ENCODE measurements around the gene ICE2. TPM values are rescaled to one million over a fixed set of nuclear protein-coding genes. Genes with fewer than 3 reads are reported as not detected.

ICE2 gene
- total RNA-seq, 5 donors from 2014 or later (not counting 1 experiment from before 2014, with no cell fraction given): 47.4 to 68.7 (median 52.4) TPM

GRCh38 chr15:60372227-60372626, 106.7 kb downstream of the ICE2 start:
- Mint-ChIP-seq H3K27me3 (peaks cover 0 to 3% of the 10 kb centered on the region in 2 donors), H3K9me3 (no peaks in the 10 kb centered on the region), H3K36me3 (peaks cover 45% of the 10 kb centered on the region), H3K4me3 (no peak overlapping the region), H3K27ac (no peak overlapping the region), H3K4me1 (peaks cover 0 to 29% (median 9%) of the 10 kb centered on the region in 3 donors)
- Histone ChIP-seq H3K4me1 (ENCODE audit: control insufficient read depth in 1 of 2, extremely low read depth in 1 of 2, insufficient read depth in 2 of 2, low read length in 2 of 2) (no peaks in the 10 kb centered on the region), H3K36me3 (ENCODE audit: control insufficient read depth in 2 of 2, extremely low read depth in 1 of 2, insufficient read depth in 1 of 2, low read length in 1 of 2) (peaks cover 0 to 18% of the 10 kb centered on the region in 2 donors), H3K4me3 (ENCODE audit: control insufficient read depth in 1 of 2, extremely low read depth in 1 of 2, low read length in 1 of 2) (no peak overlapping the region), H3K9me3 (no peaks in the 10 kb centered on the region), H3K27me3 (replicated peaks in 1 of 2; ENCODE audit: control insufficient read depth in 2 of 2, extremely low read depth in 1 of 2, insufficient read depth in 2 of 2, low read length in 1 of 2) (no peaks in the 10 kb centered on the region), H3K27ac (ENCODE audit: low read length) (no peak overlapping the region)
- WGBS (ENCODE audit: insufficient coverage): 100% methylated on average over 1 of the region's 4 CpGs
- no peak for DNase-seq
- ATAC-seq (replicated peaks in 1 of 4): no peak
- POLR2A ChIA-PET: interaction anchor here in 1 of 2 donors (0.6 kb wide), 3 partner anchors 67 to 1674 kb away, joined by 4 to 6 read pairs (median 4); no protein-coding TSS in a partner anchor
- CTCF ChIA-PET: interaction anchor here in 1 of 2 donors (0.6 kb wide), 1 partner anchor 147 kb away, joined by 3 read pairs; no protein-coding TSS in a partner anchor

- no peaks in the 10 kb centered on the region for H3K27me3 ChIP-seq (replicated peaks in 1 of 2; ENCODE audit: control insufficient read depth in 2 of 2, extremely low read depth in 1 of 2, insufficient read depth in 2 of 2, low read length in 1 of 2)
- H3K4me3 Mint-ChIP-seq: no peak overlapping the region
- ChIA-PET POLR2A (interaction anchor here in 1 of 2 donors (0.6 kb wide), 1 partner anchor 471 kb away, joined by 9 read pairs; no protein-coding TSS in a partner anchor), CTCF (no interaction called here)
- WGBS (ENCODE audit: insufficient coverage): 78% methylated on average over 10 of the region's 20 CpGs
- peaks cover 0 to 29% (median 9%) of the 10 kb centered on the region in 3 donors for H3K4me1 Mint-ChIP-seq
- no peaks in the 10 kb centered on the region for H3K9me3 Mint-ChIP-seq
- H3K4me1 ChIP-seq (ENCODE audit: control insufficient read depth in 1 of 2, extremely low read depth in 1 of 2, insufficient read depth in 2 of 2, low read length in 2 of 2): no peaks in the 10 kb centered on the region
- H3K36me3 ChIP-seq (ENCODE audit: control insufficient read depth in 2 of 2, extremely low read depth in 1 of 2, insufficient read depth in 1 of 2, low read length in 1 of 2): peaks cover 0 to 13% of the 10 kb centered on the region in 2 donors
- H3K4me3 ChIP-seq (ENCODE audit: control insufficient read depth in 1 of 2, extremely low read depth in 1 of 2, low read length in 1 of 2): no peak overlapping the region
- H3K36me3 Mint-ChIP-seq: peaks cover 37% of the 10 kb centered on the region
- H3K27me3 Mint-ChIP-seq: peaks cover 0 to 3% of the 10 kb centered on the region in 2 donors
- no peaks in the 10 kb centered on the region for H3K9me3 ChIP-seq
- H3K27ac ChIP-seq (ENCODE audit: low read length): no peak overlapping the region
- DNase-seq (no peak), ATAC-seq (replicated peaks in 1 of 4) (no peak)
- H3K27ac Mint-ChIP-seq: no peak overlapping the region
These were observed 107.5 kb downstream of the ICE2 start for GRCh38 chr15:60371175-60372051.

GRCh38 chr15:60370869-60371136, 108.1 kb downstream of the ICE2 start:
- Histone ChIP-seq H3K9me3 (no peaks in the 10 kb centered on the region), H3K4me3 (ENCODE audit: control insufficient read depth in 1 of 2, extremely low read depth in 1 of 2, low read length in 1 of 2) (no peak overlapping the region), H3K27me3 (replicated peaks in 1 of 2; ENCODE audit: control insufficient read depth in 2 of 2, extremely low read depth in 1 of 2, insufficient read depth in 2 of 2, low read length in 1 of 2) (no peaks in the 10 kb centered on the region), H3K27ac (ENCODE audit: low read length) (no peak overlapping the region), H3K36me3 (ENCODE audit: control insufficient read depth in 2 of 2, extremely low read depth in 1 of 2, insufficient read depth in 1 of 2, low read length in 1 of 2) (peaks cover 0 to 11% of the 10 kb centered on the region in 2 donors), H3K4me1 (ENCODE audit: control insufficient read depth in 1 of 2, extremely low read depth in 1 of 2, insufficient read depth in 2 of 2, low read length in 2 of 2) (no peaks in the 10 kb centered on the region)
- WGBS (ENCODE audit: insufficient coverage): no CpG with 5 or more reads among the region's 1 CpG
- peaks cover 0 to 3% of the 10 kb centered on the region in 2 donors for H3K27me3 Mint-ChIP-seq
- ATAC-seq (replicated peaks in 1 of 4): no peak
- no peaks in the 10 kb centered on the region for H3K9me3 Mint-ChIP-seq
- no peak overlapping the region for H3K27ac Mint-ChIP-seq
- DNase-seq: no peak
- H3K4me3 Mint-ChIP-seq: no peak overlapping the region
- ChIA-PET POLR2A (interaction anchor here in 1 of 2 donors (0.6 kb wide), 1 partner anchor 472 kb away, joined by 9 read pairs; no protein-coding TSS in a partner anchor), CTCF (no interaction called here)
- peaks cover 34% of the 10 kb centered on the region for H3K36me3 Mint-ChIP-seq
- peaks cover 0 to 29% (median 9%) of the 10 kb centered on the region in 3 donors for H3K4me1 Mint-ChIP-seq

GRCh38 chr15:60370105-60370868, 108.7 kb downstream of the ICE2 start:
- Mint-ChIP-seq H3K9me3 (no peaks in the 10 kb centered on the region), H3K27me3 (peaks cover 0 to 3% of the 10 kb centered on the region in 2 donors), H3K4me1 (peaks cover 0 to 31% (median 8%) of the 10 kb centered on the region in 3 donors), H3K36me3 (peaks cover 31% of the 10 kb centered on the region), H3K4me3 (no peak overlapping the region), H3K27ac (peak overlapping the region in 1 of 2 donors; percentile 10)
- Histone ChIP-seq H3K27me3 (replicated peaks in 1 of 2; ENCODE audit: control insufficient read depth in 2 of 2, extremely low read depth in 1 of 2, insufficient read depth in 2 of 2, low read length in 1 of 2) (no peaks in the 10 kb centered on the region), H3K4me3 (ENCODE audit: control insufficient read depth in 1 of 2, extremely low read depth in 1 of 2, low read length in 1 of 2) (no peak overlapping the region), H3K9me3 (no peaks in the 10 kb centered on the region), H3K4me1 (ENCODE audit: control insufficient read depth in 1 of 2, extremely low read depth in 1 of 2, insufficient read depth in 2 of 2, low read length in 2 of 2) (no peaks in the 10 kb centered on the region), H3K27ac (ENCODE audit: low read length) (no peak overlapping the region), H3K36me3 (ENCODE audit: control insufficient read depth in 2 of 2, extremely low read depth in 1 of 2, insufficient read depth in 1 of 2, low read length in 1 of 2) (peaks cover 0 to 11% of the 10 kb centered on the region in 2 donors)
- ChIA-PET POLR2A (interaction anchor here in 1 of 2 donors (0.6 kb wide), 1 partner anchor 472 kb away, joined by 9 read pairs; no protein-coding TSS in a partner anchor), CTCF (no interaction called here)
- DNase-seq (no peak), ATAC-seq (replicated peaks in 1 of 4) (no peak)
- 97% methylated on average over 5 of the region's 9 CpGs for WGBS (ENCODE audit: insufficient coverage)

GRCh38 chr15:60369696-60370095, 109.2 kb downstream of the ICE2 start:
- H3K36me3 Mint-ChIP-seq: peaks cover 31% of the 10 kb centered on the region
- no peaks in the 10 kb centered on the region for H3K9me3 Mint-ChIP-seq

More at GRCh38 chr15:60369696-60370095, 109.2 kb downstream of the ICE2 start:
- no peak overlapping the region for H3K27ac Mint-ChIP-seq
- Histone ChIP-seq H3K4me1 (ENCODE audit: control insufficient read depth in 1 of 2, extremely low read depth in 1 of 2, insufficient read depth in 2 of 2, low read length in 2 of 2) (no peaks in the 10 kb centered on the region), H3K4me3 (ENCODE audit: control insufficient read depth in 1 of 2, extremely low read depth in 1 of 2, low read length in 1 of 2) (no peak overlapping the region), H3K27me3 (replicated peaks in 1 of 2; ENCODE audit: control insufficient read depth in 2 of 2, extremely low read depth in 1 of 2, insufficient read depth in 2 of 2, low read length in 1 of 2) (no peaks in the 10 kb centered on the region), H3K27ac (ENCODE audit: low read length) (no peak overlapping the region), H3K36me3 (ENCODE audit: control insufficient read depth in 2 of 2, extremely low read depth in 1 of 2, insufficient read depth in 1 of 2, low read length in 1 of 2) (peaks cover 0 to 7% of the 10 kb centered on the region in 2 donors), H3K9me3 (no peaks in the 10 kb centered on the region)
- POLR2A ChIA-PET: no interaction called here
- peaks cover 0 to 3% of the 10 kb centered on the region in 2 donors for H3K27me3 Mint-ChIP-seq
- ATAC-seq (replicated peaks in 1 of 4) (no peak), DNase-seq (no peak)
- WGBS (ENCODE audit: insufficient coverage): 100% methylated on average over 4 of the region's 5 CpGs
- CTCF ChIA-PET: no interaction called here
- peaks cover 0 to 32% (median 8%) of the 10 kb centered on the region in 3 donors for H3K4me1 Mint-ChIP-seq
- no peak overlapping the region for H3K4me3 Mint-ChIP-seq

All from T-cell (primary cell).